Measurements from ENCODE around the gene AGAP1.

DNA sequence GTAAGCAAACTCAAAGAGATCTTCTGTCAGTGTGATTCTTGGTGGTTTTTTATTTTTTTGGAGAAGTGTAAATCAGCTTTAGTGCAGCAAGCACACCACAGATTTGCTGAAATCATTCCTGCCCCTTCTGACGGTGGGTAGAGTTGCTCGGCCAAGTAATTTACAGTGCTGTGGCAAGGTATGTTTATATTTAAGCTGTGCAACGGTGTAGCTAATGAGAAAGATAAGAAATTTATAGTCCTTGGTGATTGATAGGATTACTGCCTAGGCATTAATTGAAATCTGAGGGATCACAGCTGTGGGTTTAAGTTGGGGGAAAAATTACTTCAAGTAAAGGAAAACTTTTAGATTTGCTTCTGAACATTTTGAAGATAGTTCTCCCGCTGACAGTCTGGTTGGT lies 286.6 kb downstream of the AGAP1 start:
- TF ChIP-seq POLR2A (IDR thresholded peaks at IDR 0.05) (no peak), EP300 (IDR thresholded peaks at IDR 0.05) (no peak)
- TF ChIP-seq, protein P1, sequence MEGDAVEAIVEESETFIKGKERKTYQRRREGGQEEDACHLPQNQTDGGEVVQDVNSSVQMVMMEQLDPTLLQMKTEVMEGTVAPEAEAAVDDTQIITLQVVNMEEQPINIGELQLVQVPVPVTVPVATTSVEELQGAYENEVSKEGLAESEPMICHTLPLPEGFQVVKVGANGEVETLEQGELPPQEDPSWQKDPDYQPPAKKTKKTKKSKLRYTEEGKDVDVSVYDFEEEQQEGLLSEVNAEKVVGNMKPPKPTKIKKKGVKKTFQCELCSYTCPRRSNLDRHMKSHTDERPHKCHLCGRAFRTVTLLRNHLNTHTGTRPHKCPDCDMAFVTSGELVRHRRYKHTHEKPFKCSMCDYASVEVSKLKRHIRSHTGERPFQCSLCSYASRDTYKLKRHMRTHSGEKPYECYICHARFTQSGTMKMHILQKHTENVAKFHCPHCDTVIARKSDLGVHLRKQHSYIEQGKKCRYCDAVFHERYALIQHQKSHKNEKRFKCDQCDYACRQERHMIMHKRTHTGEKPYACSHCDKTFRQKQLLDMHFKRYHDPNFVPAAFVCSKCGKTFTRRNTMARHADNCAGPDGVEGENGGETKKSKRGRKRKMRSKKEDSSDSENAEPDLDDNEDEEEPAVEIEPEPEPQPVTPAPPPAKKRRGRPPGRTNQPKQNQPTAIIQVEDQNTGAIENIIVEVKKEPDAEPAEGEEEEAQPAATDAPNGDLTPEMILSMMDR (IDR thresholded peaks at IDR 0.05): no peak
